ENCODE data around the gene AUTS2.

The AUTS2 gene

DNA sequence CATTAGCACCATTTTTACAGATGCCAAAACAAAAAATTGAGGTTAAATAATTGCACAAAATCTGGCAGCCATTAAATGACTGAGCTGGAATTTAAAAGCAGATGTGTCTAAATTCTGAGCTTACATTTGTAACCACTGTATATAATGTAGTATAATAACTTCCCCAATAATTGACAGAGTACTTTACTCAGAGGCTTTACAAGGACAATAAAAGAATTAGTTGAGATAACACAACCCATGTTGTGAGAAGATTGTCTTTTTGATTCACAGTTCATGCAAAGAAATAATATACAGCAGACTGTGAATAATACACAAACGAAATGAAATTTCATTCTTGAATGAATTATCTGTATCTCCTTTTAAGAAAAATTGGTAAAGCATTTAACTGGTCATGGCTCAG lies 417.1 kb downstream of the AUTS2 start:
- no peak for DNase-seq

DNA sequence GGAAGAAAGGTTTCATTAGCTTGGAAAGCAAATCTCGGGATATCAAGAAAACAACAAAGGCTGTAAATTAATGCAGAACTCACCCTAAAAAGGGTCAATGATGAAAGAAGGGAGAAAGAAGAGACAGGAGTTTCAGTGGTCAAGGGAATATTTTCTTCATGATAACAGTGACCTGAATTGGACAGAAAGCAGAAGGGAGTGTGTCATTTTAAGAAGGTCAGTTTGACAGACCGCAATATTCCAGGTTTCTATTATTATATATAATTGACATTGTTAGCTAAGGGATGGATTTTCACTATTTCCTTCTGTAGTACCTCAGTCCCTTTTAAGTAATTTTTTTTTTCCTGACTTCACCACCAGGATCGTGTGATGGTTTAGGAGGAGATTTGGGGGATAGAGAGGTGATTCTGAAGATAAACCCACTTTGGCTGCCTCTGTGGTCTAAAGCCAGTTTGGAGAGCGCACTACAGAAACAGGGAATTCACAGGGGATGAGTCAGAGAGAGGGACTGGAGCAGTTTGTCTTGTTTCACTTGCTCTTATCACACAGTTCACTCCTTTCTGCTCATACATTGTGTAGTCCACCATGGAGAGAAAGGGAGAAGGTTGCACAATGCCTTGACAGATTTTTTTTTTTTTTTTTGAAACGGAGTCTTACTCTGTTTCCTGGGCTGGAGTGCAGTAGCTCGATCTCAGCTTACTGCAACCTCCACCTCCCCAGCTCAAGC lies 417.9 kb downstream of the AUTS2 start:
- no peak for DNase-seq

DNA sequence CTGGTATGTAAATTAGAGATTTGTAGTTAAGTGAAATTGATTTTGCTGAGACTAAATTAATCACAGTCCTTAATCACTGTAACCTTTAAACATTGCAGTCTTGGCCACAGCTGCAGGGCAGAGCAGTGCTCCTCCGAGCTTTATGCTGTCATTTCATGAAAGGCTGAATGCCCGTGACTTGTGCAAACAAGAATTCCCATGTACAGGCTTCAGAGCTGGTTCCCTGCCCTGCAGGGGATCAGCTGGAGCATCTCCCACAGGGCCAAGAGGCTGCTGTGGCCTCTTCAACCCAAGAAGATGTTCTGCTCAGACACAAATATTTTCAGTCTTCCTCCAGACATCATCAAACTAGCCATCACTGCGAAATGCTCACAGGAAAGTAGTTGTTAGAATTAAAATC lies 419.1 kb downstream of the AUTS2 start:
- DNase-seq, result no peak

DNA sequence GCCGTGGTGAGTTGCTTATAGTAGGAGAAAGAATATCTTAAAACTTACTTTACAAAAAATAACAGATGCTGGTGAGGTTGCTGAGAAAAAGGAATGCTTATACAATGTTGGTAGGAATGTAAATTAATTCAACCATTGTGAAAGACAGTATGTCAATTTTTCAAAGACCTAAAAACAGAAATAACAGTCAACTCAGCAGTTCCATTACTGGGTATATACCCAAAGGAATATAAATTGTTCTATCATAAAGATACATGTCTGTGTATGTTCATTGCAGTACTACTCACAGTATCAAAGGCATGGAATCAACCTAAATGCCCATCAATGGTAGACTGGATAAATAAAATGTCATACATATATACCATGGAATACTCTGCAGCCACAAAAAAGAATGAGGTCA lies 420.4 kb downstream of the AUTS2 start:
- DNase-seq, result no peak

DNA sequence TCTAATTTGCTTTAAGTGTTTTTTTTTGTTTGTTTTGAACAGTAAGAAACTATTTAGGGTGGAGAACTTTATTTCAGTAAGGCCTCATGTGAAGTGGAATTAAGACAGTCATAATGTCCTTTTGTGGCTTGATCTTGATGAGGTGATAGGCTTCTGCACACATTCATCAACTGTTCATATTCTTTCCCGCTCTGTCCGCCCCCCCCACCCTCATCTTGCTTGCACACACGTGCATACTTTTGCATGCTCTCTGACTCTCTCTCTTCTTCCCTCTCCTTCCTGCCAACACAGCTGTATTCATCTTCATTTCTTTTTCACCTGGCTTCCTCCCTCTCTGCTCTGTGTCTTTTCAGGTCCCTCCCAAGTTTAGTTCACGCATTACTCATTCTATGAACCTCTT lies 429.6 kb downstream of the AUTS2 start:
- no peak for DNase-seq

DNA sequence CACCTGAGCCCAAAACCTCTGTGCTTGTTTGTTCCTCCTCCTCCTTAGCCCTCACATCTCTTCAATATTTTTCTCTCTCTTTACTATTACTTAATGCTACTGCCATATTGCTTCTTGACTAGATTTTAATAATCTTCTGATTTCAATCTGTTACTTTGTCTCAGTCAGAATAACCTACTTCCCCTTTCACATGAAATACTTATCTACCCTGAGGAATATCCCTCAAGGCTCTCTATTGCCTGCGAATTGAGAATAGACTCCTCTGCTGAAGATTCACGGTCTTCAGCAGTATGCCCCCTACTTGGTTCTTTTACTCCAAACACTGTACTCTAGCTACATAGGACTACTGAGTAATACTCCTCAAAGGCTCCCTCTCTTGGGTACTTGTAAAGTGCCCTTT lies 430.3 kb downstream of the AUTS2 start:
- no peak for DNase-seq

DNA sequence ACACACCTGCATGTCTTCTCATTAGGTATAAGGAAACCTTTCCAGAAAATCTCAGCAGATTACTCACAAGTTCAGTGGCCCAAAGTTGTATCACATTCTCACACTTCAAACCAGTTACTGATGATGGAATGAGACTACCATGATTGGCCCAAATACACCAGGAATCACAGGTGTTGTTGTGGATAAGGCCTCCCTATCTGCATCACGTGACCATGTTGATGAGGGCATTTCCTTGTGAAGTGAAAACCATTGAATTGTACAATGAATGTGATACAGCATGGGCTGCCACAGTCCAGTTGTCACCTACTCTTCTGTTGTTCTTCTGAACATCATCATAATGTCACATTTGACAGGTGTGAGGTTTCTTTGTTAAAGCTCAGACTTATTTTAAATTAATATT lies 431.7 kb downstream of the AUTS2 start:
- no peak for DNase-seq

DNA sequence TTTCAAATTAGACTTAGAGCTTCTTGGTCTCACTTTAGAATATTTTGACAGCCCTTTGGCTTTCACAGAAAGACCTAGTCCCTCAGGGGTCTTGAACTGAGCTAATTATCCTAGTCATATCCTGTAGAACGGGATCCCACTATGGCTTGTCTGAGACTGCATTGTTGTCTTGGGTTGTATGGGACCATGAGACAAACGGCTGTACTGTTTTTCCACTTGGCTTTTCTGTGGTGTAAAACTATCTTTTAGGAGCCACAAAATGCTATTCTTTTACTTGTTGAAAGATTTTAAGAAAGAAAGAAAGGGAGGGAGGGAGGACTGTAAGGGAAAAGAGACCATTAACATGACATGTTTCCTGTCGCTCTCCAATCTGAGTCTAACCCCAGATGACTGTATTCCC lies 432.5 kb downstream of the AUTS2 start:
- DNase-seq, result no peak

DNA sequence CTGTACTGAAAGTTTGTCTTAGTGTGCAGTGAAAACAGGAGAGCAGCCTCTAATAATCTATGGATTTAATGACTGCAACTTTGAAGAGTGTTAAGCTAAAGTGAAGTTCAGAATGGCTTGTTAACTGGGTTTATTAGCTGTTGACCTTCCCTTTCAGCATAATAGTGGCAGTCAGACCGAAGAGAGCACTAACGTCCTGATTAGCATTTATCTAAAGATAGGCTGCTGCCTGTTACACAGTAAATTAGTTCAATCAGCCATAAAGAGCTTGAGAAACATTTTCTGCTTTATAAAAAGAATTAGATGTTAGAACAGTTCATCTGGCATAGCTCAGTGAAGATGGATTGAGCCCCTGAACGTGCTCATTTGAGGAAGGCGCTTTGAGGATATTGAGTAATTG lies 433.0 kb downstream of the AUTS2 start:
- DNase-seq, result no peak

DNA sequence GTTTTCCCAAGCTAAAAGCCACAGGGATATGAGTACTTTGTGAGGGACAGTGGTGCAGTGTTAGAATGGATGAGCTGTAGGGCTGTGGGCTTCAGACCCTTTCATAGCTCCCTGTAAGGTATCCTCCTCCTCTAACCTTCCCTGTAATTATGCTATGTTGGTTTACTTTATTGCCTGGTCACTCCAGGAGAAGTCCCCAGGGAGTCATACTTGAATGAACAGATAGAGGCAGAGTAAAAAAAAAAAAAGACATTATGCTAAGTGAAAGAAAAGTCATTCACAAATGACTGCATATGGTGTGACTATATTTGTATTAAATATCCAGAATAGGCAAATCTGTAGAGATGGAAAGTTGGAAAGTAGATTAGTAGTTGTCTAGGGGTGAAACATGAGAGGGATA lies 434.4 kb downstream of the AUTS2 start:
- DNase-seq, result no peak

DNA sequence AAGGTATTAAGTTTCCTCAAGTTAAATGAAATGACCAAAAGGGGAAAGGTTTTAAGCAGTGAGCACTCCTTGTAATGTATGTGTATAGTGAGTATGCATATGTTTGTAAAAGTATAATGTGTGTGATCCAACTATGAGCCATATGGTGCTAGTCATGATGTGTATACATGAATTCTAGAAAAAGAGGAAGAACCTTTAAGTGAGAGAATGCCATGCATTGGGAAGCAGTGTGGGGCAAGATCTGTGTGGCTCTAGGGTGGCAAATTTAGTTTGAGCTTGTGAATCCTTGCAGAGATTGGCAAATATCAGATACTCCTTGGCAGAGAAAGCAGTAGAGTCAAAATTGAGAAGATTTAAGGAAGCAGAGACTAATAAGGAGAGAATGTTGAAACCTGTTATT lies 435.0 kb downstream of the AUTS2 start:
- DNase-seq, result no peak

DNA sequence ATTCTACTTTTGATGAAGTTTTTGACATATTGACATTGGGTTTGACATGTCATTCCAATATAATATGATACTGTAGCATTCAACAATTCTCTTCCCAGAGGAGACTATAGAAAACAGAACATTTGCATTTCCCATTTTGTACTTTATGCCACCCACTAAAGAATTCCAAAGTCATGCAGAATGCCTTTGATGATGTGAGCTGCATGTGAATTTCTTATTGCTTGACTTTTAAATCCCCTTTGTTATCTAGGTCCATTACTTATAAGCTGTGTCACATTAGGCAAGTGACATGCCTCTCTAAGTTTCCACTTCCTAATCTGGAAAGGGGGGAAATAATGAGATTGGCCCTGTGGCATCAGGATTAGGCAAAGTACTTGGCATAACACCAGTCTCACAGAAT lies 436.7 kb downstream of the AUTS2 start:
- DNase-seq, result no peak

DNA sequence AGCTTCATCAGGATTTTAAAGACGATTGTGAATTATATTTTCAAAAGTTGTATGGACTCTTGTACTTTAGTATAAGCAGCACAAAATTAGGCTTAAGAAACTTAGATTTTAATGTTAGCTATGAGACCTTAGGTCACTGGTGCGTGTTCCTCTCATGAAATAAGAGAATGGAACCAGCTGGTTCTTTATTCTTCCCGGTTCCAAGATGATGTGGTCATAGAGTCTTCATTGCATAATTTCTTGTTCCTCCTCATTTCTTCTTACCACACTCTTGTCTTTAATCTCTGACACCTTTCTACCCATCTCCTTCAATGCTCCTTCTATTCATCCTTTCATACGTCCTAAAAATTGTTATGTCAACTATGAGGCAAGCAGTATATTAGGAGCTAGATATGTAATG lies 437.2 kb downstream of the AUTS2 start:
- no peak for DNase-seq

DNA sequence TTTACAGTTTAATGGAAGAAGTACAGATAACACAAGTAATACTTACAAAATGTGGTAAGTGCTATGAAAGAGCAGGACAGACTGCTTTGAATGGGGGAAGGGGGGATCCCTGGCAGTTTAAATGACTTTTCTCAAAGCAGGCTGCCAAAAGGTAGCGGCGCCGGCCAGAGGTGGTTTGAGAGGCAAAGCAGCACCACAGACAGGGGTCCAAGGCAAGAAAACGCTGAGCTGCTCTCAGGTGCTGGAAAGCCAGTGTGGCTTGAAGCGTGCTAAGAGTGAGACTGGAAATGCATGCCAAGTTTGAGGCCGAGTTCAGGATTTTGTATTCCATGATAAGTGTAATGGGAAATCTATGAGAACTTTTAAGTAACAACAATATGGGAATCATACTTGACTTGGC lies 437.7 kb downstream of the AUTS2 start:
- DNase-seq, result no peak

DNA sequence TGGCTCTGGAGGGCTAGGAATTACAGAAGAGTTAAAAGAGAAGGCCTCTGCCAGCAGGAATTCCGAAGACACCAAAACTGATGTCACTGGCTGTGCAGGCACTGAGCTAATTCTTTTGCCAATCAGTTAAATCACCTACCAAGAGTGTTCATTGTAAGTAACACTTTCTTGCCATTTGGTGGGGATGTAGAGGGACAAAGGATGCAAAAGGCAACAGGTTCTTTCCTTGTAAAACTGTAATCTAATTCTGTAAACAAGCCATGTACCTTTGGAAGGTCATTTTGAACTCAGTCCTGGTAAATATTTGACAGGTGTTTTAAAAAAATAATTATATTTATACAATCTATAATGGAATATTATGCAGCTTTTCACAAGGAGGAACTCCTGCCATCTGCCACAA lies 438.4 kb downstream of the AUTS2 start:
- DNase-seq, result no peak

DNA sequence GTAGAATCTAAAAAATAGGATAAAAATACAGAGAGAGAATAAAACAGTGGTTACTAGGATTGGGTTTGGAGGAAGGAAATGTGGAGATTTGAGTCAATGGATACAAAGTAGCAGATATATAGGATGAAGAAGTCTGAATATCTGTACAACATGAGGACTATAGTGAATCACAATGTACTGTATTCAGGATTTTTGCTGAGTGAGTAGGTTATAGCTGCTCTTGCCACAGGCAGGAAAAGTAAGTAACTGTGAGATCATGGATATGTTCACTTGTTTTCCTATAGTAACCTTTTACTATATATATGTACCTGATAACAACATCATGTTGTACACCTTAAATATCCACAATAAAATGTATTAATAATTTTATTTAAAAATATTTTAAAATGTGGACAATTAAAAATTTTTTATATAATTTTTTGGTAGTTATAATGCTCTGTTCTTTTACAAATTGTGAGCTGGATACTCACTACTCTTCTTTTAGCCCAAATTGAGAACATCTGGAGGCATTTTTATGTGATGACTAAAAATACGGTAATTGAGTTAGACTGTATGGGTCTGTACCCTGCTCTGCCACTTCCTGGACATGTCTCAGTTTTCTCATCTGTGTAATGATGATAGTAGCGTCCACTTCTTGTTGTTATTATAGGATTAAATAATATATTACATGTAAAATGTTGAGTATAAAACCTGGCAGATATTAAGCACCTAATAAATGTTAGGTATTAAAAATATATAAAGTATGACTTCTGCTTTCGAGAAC lies 439.1 kb downstream of the AUTS2 start:
- no peak for DNase-seq

DNA sequence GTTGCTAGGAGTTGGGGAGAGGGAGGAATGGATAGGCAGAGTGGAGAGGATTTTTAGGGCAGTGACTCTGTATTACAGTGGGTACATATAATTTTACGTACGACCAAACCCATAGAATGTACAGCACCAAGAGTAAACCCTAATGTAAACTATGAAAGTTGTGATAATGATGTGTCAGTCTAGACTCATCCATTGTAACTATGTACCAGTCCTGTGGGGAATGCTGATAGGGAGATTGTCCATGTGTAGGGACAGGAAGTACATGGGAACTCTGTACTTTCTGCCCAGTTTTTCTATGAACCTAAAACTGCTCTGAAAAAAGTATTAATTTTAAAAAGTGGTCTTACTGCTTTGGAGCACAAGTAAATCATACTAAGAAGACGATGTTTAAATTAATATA lies 441.8 kb downstream of the AUTS2 start:
- DNase-seq, result no peak

DNA sequence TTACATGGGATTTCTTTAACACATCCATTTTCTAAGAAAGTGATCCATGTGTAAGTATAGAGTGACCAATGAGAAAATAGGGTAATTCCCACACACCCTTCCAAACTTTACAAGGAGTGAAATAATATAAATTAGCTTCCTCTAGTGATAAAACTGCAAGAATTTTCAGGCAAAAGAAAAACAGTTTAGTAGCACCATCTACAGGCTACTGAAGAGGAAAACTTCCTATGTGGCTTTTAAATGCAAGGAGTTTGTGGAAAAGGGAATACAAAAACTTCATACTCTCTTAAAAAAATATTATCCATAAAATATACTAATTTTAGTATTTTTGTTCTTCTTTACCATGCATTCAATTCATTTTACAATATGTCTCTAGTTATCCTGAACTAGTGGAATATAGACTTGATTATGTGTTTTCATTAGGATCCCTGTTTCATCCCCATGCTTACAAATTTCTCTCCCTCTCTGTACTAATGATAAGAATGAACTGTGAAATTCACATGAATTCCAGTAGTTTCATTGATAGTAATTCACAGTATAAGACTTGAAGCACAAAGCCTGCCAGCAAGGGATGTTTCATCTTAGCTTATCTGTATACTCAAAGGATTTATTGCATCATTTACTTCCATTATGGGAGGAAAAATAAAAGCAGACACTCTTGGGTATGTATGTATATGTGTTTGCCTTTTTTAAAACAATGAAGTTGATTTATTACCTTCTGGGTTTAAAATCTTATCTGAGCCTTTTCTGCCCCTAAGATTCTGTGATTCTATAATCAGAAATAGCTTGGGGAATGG lies 442.9 kb downstream of the AUTS2 start:
- no peak for DNase-seq

DNA sequence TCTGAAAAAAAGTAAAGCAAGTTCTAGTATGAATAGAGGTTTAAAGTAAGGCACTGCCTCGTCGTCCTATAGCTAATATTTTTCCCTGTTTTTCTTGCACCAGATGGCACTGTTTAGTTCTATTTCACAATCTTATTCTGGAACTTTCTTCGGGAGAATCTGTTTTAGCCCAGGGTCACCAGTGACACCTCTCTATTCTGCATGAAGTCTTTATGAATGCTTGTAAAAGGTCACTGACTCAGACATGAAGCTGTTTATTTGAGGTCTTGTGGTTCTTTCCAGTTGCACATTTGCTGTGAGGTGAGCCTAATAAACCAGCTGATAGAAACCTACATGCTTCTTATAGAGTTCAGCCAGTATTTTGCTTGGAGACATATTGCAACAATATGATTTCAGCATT lies 444.3 kb downstream of the AUTS2 start:
- no peak for DNase-seq

DNA sequence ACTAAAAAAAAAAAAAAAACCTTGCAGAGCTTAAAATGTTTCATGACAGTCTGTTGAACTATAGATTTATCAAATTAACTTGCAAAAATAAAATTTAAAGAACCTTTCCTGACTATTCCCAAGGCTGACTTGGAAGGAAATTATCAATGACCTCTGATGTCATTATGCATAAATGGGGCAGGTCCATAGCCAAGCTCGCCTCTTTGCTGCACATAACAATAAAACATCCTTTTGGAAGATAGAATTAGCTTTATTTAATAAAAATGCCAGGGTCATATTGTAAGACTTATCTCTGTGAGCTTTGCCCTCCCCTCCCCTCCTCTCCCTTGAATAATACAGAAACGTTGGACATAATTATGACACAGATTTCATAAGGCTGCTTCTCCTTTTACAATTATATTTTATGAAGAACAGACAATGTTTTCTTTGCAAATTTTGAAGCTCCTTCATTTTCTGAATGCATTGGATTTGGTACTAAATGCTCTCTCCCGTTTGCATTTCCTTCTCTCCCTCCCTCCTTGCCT lies 444.8 kb downstream of the AUTS2 start:
- DNase-seq, result no peak

DNA sequence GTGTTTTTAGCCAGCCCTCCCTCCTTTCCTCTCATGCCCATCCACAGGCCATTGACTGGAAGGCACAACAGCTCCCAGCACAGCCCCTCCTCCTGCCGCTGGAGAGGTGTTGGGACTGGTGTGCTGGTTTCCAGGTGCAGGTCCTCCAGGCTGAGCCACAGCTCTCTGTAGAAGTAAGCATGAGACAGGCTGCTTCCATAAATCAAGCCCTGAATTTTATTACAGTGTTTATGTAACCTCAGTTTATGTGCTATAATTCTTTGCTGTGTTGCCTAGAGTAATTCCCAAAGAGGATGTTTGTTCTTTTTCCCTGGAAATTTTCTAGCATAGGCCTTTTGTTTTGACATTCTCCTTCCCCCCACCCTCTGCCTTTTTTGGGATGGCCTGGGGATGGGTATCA lies 445.8 kb downstream of the AUTS2 start:
- DNase-seq, result no peak

DNA sequence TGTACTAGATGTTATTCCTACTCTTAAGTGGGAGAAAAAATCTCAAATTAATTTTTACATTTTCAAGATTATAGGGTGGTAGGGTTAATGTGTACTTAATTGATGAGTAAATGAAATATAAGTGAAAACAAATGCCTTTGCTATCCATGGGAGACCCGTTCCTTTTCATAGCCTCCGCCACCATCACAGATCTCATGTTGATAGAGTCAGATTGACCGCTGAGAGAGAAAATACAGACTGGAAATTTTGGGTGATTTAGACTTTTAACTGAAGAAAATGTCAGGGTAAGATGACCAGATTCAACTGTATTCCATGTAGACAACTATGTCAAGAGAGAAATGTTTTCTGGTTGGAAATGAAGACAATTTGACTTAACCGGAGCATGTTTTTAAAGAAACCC lies 446.2 kb downstream of the AUTS2 start:
- no peak for DNase-seq

DNA sequence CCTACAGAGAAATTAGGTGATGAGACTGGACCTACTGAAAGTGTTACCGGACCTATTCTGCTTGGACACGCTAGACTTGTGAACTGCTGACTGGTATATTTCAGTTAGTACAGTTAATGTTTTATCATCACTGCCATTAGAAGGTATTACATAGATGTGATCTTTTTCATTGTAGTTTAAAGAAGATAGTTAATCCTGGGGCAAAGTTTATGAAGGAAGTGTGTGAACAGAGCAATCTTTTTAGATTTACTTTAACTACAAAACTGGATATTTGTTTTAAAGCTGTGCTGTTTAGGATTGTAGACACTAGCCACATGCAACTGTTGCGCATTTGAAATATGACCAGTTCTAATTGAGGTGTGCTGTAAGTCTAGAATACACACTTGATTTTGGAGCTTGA lies 446.7 kb downstream of the AUTS2 start:
- DNase-seq, result no peak

DNA sequence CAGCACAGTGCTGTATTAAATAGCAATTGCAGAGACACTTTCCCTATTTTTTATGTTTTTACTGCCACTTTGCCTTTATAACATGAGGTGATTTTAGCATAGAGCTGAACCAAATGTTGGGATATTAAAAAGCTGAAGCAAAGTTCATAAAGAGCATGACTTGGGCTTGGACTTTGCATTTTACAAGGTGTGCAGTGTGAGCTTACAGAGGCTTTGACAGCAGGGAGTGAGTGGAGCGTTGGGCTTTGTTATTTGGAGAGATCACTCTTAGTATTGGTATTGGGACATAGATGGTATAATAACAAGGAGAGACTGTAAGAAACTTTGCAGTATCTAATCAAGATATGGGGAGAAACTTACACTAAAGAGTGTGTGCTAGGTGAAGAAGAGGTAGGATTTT lies 449.1 kb downstream of the AUTS2 start:
- no peak for DNase-seq

All from stimulated activated CD4-positive, alpha-beta T cell treated with anti-CD3 and anti-CD28 coated beads, Interleukin-4, amount 100 ng/mL, for 1 hour (primary cell).